GM21786 (cell line): ENCODE data around the gene TSFM.

Experiments used
- ATAC-seq: cut with Tn5 transposase; IDR thresholded peaks from one replicate; pipeline ENCODE4 v1.9.1; 2021; ENCODE audit not compliant: unreplicated experiment

TSFM gene

GRCh38 chr12:57777911-57778310 is 4.7 kb upstream of the TSFM start:
- ATAC-seq = no peak

DNA sequence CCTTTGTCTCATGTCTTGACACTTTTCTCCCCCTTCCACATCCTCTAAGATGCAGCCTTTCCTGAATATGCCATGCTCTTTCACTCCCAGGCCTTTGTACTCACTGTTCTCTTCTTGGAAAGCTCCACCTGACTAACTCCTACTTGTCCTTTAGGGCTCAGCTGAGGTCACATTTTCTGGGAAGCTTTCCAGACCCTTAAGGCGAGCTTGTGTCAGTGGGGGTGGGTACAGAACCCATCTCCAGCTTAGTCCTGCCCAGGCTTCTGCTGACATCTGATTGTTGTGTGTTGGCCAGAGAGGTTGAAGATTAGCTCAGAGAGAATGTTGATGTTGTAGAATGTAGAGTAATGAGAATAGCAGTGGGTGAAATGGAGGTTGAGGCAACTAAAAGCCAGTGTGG is 2.9 kb upstream of the TSFM start:
- no peak for ATAC-seq

GRCh38 chr12:57780284-57780897 is 2.2 kb upstream of the TSFM start:
- ATAC-seq = no peak

DNA sequence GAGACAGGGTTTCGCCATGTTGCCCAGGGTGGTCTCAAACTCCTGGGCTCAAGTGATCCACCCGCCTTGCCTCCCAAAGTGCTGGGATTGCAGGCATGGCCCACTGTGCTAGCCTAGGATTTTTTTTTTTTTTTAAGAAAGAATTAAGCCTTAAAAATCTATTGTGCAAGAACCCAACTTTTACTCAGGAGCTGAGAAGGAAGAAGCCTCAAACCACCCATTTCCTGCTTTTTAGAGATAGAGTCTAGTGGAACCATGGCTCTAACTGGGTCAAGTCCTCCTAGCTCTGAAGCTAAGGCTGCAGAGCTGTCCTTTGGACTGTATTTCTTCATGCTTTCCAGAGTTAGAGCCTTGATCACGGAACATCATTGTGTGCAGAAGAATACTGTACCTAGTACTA is 1.3 kb upstream of the TSFM start:
- no peak for ATAC-seq

DNA sequence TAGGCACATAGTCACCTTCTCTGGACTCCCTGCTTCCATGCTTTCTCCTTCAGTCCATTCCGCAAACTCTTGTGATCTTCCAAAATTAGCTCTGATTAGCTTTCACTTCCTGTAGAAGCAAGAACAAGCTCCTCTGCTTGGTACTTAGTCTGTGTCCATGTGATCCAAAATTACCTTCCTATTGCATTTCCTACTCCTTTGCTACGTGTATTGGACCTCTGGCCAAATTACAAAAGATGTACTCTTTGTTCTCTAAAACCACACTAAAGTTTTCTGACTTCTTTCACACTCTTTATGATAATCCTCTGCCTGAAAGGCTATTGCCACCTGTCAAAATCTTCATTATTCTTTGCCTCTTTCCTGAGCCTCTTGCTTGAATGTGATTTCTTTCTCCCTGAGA is 786 bp upstream of the TSFM start:
- no peak for ATAC-seq

- ATAC-seq = no peak
These were observed 362 bp upstream of the TSFM start for GRCh38 chr12:57782243-57782607.

GRCh38 chr12:57783466-57783801 is 847 bp downstream of the TSFM start:
- no peak for ATAC-seq

DNA sequence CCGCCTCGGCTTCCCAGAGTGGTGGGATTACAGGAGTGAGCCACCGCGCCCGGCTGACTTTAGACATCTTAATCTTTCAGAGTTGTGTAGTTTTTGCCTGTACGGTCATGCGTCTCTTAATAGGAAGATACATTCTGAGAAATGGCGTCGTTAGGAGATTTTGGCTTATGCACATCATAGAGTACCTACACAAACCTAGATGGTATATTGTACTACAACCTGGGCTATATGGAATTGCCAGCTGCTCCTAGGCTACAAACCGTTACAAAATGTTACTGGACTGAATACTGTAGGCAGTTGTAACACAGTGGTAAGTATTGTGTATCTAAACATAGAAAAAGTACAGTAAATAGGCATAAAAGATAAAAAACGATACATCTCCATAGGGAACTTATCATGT is 1.3 kb downstream of the TSFM start:
- ATAC-seq = no peak

DNA sequence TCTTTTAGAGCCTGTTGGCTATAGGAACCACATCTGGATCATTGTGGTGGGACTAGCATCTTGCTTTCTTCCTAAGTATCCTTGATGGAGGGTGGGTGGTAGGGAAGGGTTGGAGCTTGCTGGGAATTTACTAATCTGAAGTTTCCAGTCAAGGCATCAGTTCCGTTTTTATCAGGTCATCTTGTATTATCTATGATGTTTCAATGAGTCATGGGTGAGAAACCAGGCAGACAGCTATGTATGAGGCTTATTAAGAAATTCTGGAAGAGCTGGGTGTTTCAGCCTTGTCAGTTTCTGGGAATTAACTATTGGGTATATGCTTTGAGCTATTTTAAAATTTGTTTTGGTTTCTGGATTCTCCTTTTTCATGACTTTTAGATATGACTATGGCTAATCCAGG is 11.3 kb downstream of the TSFM start:
- no peak for ATAC-seq

- no peak for ATAC-seq
These were observed 12.8 kb downstream of the TSFM start for GRCh38 chr12:57795354-57795753.

DNA sequence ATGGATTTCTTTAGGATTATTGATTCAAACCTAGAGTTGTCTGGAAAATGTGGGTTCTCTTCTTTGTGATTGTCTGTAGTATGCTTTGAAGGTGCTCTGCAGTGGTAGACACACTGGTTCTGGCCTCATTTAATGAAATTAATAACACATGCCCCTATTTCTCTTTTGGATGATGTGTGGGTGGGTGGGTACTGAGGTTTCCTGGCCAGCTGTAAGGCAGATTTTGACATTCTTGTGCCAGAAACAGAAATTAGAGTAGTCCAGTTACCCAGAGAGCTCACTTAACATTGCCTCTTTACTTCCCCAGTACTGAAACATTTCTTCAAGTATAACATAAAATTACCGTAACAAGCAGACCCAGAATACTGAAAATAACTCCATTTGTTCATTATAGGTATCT is 14.4 kb downstream of the TSFM start:
- ATAC-seq = no peak

DNA sequence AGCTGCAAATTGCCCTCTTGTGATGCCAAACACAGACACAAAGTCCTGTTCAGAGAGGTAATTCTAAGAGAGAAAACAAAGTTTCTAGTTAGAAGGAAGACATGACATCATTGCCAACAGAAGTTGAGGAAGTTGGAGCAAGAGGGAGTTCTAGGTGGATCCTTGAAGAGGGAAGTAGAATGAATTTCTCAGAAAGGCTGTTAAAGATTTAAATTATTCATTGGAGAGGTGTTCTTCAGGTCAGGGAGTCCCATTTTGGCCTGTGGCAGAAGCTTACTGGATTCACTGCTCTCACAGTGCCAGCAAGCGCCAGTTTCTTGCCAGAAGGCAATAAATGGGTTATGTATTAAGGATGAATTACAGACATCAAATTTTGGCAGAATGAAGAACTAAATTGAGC is 15.3 kb downstream of the TSFM start:
- no peak for ATAC-seq

GRCh38 chr12:57800965-57801364 is 18.4 kb downstream of the TSFM start:
- no peak for ATAC-seq

DNA sequence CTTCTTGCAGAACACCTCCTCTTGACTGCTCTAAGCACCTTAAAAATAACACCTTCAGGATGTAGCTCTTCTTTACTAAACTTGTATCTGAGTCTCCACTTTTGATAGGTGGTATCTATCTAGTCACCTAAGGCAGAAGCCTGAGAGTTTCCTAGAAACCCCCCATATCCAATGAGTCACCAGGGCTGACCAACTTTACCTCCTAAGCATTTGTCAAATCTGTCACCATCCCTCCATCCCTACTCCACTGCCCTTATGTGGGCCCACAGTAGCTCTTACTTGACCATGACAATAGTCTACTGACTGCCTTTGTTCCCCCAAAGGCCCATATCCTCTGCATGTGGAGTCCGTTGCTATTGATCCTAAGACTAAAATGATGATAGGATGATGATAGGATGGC is 20.0 kb downstream of the TSFM start:
- ATAC-seq = no peak

- no peak for ATAC-seq
These were observed 20.8 kb downstream of the TSFM start for GRCh38 chr12:57803319-57803893.

GRCh38 chr12:57806677-57807076 is 24.1 kb downstream of the TSFM start:
- ATAC-seq = no peak

GRCh38 chr12:57807285-57807684 is 24.7 kb downstream of the TSFM start:
- ATAC-seq = no peak

DNA sequence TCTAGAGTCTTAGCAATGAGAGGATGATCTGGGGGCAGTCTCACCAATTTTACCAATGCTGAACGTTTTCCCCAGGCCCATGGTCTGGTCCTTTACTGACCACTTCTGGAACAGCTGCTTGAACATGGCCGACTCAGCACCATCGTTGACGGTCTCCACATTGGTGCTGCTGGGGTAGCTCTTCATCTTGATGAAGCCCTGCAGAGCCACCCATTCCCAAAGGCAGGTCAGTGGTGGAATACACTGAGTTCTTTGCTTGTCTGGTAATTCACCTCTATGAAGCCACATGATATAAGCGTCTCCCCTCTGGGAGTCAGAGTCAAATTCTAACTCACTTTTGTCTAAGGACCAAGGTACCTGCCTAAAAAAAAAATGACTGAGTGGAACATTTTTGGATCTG is 25.8 kb downstream of the TSFM start:
- no peak for ATAC-seq

GRCh38 chr12:57809425-57809824 is 26.8 kb downstream of the TSFM start:
- ATAC-seq = no peak

DNA sequence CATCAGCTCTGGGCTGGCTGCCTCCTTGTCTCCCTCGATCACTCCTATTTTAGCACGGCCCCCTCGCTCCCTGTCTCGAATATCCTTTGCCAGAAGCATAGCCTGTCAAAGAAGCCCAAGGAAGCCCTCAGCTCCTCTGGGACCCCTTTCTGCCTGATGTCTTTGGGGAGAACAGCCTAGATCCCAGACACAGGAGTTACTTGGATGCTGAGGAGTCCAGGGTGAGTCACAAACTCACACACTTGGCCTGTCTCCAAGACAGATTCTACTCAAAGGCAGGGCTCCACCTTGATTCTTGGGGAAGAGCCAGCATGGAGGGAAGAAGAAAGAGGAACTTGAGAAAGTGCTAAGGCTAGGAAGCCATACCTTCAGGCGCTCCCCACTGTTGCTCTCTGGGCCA is 27.9 kb downstream of the TSFM start:
- no peak for ATAC-seq

DNA sequence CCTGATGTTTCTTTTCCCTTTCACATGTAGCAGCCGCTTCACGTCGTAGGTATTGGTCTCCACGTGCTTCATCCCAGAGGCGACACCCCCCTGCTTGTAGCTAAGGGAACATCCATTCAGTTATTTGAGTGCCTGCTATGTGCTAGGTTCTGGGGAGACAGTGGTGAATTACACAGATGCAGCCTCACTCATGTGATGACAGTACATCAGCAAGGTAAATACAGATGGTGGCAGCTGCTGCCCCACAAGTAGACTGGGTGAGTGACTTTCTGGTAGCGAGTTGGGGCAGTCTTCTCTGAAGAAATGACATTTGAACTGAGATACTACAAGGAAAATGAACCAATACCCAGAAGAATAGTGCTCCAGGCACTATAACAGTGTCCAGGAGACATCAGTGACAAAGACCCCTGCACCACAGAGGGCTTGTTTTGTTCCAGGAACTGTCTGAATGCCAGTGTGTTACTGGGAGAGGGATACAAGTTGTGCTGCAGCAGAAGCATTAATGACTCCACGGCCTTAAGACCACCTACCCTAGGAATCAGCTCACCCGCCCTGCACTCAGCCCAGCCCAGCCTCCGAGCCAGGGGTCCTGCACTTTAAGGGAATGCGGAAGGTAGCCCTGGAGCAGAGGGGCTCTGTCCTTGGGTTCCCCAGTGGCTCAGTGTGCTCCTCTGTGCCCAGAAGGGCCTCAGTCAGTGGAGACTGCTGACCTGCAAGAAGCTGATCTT is 28.6 kb downstream of the TSFM start:
- ATAC-seq = no peak

DNA sequence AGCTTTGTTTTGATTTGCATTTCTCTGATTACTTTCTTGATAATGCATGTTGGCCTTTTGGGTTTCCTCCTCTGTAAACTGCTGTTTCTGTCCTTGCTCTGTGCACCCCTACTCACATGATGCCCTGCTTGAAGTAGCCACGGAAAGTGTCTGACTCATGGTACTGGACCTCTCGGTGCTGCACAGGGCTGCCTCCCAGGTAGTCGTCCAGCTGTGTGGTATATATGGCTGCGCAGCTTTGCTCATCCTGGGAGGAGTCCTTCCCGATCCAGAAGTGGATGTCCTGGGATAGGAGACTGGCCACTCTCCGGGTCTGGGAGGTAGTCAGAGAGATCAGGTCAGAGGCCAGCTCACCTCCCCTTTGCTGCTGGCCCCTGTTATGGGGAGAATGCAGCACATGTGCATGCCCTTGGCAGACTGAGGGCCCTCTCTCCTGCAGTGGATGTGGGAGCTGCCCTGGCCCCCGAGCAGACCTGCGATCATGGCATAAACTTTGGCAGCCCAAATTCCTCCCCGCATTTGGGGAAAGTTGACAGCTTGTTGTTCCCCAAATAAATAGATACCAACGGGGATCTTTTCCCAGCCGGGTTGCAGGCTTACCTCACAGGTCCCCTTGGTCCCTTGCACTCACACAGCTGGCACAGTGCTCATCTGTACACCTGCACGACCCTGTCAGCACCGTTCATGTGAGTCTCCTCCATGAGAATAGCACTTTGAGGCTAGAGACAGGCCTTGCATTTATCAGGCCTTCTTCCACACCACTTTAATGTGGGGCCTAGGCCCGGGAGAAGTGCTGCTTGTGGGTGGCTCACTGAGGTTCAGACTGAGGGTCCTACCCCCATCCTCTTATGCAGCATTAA is 30.8 kb downstream of the TSFM start:
- ATAC-seq = no peak
